Fibroblast of mammary gland (primary cell): ENCODE measurements around the gene ST8SIA1.

Source experiments
- DNase-seq: peaks from one replicate; pipeline ENCODE4 v3.0.0-alpha.2; 2010; ENCODE audit warnings: low read depth
- H3K4me3 ChIP-seq: 2 replicates; pipeline ENCODE4 v1.5.1; 2011; ENCODE audit warnings: low read depth, mild to moderate bottlenecking, low read length, moderate library complexity; ENCODE audit not compliant: control insufficient read depth
- TF ChIP-seq, protein P1 (sequence below): conservative IDR thresholded peaks from 2 replicates; pipeline ENCODE4 v1.5.1; 2011; ENCODE audit warnings: low read depth, low read length, inconsistent platforms; ENCODE audit not compliant: control insufficient read depth, insufficient read depth

ST8SIA1 gene

GRCh38 chr12:22283006-22283506 lies 51.5 kb downstream of the ST8SIA1 start:
- peak; percentile 94 for DNase-seq
- H3K4me3 ChIP-seq = no peak overlapping the region

GRCh38 chr12:22282283-22282682 lies 52.2 kb downstream of the ST8SIA1 start:
- TF ChIP-seq, protein P1, sequence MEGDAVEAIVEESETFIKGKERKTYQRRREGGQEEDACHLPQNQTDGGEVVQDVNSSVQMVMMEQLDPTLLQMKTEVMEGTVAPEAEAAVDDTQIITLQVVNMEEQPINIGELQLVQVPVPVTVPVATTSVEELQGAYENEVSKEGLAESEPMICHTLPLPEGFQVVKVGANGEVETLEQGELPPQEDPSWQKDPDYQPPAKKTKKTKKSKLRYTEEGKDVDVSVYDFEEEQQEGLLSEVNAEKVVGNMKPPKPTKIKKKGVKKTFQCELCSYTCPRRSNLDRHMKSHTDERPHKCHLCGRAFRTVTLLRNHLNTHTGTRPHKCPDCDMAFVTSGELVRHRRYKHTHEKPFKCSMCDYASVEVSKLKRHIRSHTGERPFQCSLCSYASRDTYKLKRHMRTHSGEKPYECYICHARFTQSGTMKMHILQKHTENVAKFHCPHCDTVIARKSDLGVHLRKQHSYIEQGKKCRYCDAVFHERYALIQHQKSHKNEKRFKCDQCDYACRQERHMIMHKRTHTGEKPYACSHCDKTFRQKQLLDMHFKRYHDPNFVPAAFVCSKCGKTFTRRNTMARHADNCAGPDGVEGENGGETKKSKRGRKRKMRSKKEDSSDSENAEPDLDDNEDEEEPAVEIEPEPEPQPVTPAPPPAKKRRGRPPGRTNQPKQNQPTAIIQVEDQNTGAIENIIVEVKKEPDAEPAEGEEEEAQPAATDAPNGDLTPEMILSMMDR = no peak
- peak; percentile 91 for DNase-seq
- no peak overlapping the region for H3K4me3 ChIP-seq

More at GRCh38 chr12:22283006-22283506, 51.5 kb downstream of the ST8SIA1 start:
- TF ChIP-seq, protein P1 = no peak

DNA sequence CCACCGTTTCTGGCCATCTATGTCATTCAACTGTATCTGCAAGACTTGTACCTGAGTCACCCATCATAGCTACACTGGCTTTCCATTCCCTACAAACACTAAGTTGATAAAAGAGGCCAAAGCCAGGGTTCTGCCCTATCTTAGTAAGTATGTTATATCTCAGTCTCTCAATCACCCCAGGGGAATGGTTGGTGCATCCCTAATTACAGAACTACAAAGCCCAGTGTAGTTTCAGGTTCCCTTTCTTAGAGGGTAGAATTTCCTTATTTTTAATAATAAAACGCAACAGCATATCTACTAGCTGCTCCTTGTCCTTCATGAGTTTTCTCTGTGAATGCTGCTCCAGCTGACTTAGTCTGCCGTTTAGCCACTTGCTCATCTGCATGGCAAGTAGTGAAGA lies 57.6 kb downstream of the ST8SIA1 start:
- DNase-seq = no peak
- TF ChIP-seq, protein P1 = no peak

DNA sequence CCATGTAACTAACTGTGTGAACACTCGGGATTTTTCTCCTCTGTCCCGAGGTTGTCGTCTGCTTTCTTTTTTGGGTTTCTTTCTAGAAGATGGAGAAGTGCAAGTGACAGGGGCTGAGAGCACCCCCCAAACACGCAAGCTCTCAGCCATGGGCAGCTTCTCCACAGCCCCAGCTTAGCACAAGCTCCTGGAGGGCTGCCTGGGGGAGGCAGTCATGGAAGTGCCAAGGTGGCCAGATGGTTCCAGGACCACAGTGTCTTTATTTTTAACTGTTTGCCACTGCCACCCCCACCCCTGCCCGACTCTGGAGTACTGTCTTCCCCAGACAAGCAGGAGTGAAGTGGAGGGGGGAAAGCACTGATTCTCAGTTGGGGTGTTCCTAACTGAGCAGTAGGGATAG lies 58.2 kb downstream of the ST8SIA1 start:
- TF ChIP-seq, protein P1 = no peak
- no peak overlapping the region for H3K4me3 ChIP-seq
- no peak for DNase-seq

More for the DNA sequence above, 57.6 kb downstream of the ST8SIA1 start:
- no peak overlapping the region for H3K4me3 ChIP-seq

- TF ChIP-seq, protein P1 = no peak
- DNase-seq = peak; percentile 99
- no peak overlapping the region for H3K4me3 ChIP-seq
Measured at GRCh38 chr12:22275843-22276242, 58.7 kb downstream of the ST8SIA1 start.

- no peak for DNase-seq
- TF ChIP-seq, protein P1 = no peak
- H3K4me3 ChIP-seq = no peak overlapping the region
Measured at GRCh38 chr12:22272335-22273151, 62.0 kb downstream of the ST8SIA1 start.
